ENCODE data around the gene ATG7.
A peak's percentile ranks its signal among the peaks of the same experiment; 100 is the strongest.

Gene ATG7

DNA sequence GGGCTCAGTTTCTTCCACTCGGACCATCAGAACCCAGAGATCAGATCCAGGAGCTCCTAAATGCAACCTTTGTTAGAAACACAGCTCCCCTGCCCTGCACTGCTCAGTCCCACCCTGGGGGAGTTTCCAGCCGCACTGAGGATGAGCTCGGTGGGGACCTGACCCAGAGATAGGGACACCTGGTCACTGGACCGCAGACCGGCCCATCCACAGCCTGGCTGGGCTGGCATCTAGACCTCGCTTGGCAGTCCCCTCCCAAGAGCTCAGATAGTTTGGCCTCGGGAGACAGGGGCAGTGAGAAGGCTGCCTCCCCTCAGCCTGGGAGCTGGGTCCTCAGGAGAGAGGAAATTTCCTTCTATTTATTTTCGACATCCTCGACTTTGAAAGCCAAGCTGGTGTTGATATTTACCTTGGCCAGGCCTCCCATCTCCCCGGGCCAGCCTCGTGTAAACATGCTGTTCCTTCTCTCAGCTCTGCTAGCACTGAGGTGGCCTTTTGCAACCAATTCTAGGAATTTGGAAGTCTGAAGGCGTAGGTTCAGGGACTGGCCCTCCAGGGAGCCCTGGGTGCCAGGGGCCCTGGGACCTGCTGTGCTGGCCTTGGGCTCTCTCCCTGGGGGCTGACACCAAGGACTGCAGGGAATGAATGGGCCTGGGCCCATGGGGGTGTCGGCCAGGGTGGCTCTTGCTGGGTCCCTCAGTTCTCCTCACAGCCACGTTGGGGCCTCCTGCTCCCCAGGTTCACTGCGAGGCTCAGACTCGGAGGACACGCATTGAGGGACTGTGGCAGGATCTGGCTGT is 281.4 kb downstream of the ATG7 start:
- H3K4me3 ChIP-seq (ENCODE audit: low read depth, low read length): no peak overlapping the region
- DNase-seq (ENCODE audit: low read depth): no peak
- TF ChIP-seq MAX (IDR thresholded peaks at IDR 0.05; ENCODE audit: low read depth, low read length): no peak
- TF ChIP-seq, protein P1, sequence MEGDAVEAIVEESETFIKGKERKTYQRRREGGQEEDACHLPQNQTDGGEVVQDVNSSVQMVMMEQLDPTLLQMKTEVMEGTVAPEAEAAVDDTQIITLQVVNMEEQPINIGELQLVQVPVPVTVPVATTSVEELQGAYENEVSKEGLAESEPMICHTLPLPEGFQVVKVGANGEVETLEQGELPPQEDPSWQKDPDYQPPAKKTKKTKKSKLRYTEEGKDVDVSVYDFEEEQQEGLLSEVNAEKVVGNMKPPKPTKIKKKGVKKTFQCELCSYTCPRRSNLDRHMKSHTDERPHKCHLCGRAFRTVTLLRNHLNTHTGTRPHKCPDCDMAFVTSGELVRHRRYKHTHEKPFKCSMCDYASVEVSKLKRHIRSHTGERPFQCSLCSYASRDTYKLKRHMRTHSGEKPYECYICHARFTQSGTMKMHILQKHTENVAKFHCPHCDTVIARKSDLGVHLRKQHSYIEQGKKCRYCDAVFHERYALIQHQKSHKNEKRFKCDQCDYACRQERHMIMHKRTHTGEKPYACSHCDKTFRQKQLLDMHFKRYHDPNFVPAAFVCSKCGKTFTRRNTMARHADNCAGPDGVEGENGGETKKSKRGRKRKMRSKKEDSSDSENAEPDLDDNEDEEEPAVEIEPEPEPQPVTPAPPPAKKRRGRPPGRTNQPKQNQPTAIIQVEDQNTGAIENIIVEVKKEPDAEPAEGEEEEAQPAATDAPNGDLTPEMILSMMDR (IDR thresholded peaks at IDR 0.05; ENCODE audit: low read depth, low read length): no peak
- TF ChIP-seq POLR2A (IDR thresholded peaks at IDR 0.05; ENCODE audit: extremely low read depth, insufficient read length): no peak
- TF ChIP-seq MYC (IDR thresholded peaks at IDR 0.05; ENCODE audit: low read depth, low read length): no peak

- DNase-seq (ENCODE audit: low read depth): no peak
- no peak overlapping the region for H3K4me3 ChIP-seq (ENCODE audit: low read depth, low read length)
- TF ChIP-seq, protein P1 (IDR thresholded peaks at IDR 0.05; ENCODE audit: low read depth, low read length): no peak
- no peak for TF ChIP-seq MAX (IDR thresholded peaks at IDR 0.05; ENCODE audit: low read depth, low read length)
- TF ChIP-seq MYC (IDR thresholded peaks at IDR 0.05; ENCODE audit: low read depth, low read length): no peak
- TF ChIP-seq POLR2A (IDR thresholded peaks at IDR 0.05; ENCODE audit: extremely low read depth, insufficient read length): no peak
Measured at GRCh38 chr3:11554236-11554610, 282.0 kb downstream of the ATG7 start.

- no peak for DNase-seq (ENCODE audit: low read depth)
- H3K4me3 ChIP-seq (ENCODE audit: low read depth, low read length): no peak overlapping the region
- TF ChIP-seq POLR2A (IDR thresholded peaks at IDR 0.05; ENCODE audit: extremely low read depth, insufficient read length): no peak
- TF ChIP-seq, protein P1 (IDR thresholded peaks at IDR 0.05; ENCODE audit: low read depth, low read length): no peak
- TF ChIP-seq MYC (IDR thresholded peaks at IDR 0.05; ENCODE audit: low read depth, low read length): no peak
- no peak for TF ChIP-seq MAX (IDR thresholded peaks at IDR 0.05; ENCODE audit: low read depth, low read length)
Measured at GRCh38 chr3:11554666-11555065, 282.5 kb downstream of the ATG7 start.

DNA sequence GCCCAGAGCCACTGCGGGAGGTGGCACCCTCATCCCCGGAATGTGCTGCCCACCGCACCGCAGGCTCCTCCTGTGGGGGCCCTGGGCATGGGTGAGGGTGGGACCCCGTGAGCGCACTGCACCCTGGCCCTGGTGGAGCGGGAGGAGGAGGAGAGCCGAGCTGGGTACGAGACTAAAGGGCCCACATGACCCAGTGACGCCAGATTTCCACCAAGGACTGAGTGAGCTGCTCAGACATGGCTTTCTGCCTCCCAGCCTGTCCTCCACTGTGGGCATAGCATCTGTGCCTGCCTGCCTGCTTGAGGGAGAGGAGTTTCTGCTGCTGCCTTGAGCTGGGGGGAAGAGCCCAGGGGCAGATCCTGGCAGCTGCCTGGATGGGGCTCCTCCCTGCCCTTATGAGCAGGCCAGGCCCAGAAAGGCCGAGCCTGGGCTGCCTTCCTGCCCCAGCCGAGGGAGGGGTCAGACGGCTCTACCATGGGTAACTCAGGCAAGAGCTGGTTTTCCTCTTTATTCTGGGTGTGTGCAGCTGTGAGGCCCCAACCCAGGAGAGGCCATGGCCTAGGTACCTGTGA is 283.1 kb downstream of the ATG7 start:
- no peak overlapping the region for H3K4me3 ChIP-seq (ENCODE audit: low read depth, low read length)
- TF ChIP-seq MAX (IDR thresholded peaks at IDR 0.05; ENCODE audit: low read depth, low read length) (no peak), MYC (IDR thresholded peaks at IDR 0.05; ENCODE audit: low read depth, low read length) (no peak), POLR2A (IDR thresholded peaks at IDR 0.05; ENCODE audit: extremely low read depth, insufficient read length) (no peak)
- TF ChIP-seq, protein P1 (IDR thresholded peaks at IDR 0.05; ENCODE audit: low read depth, low read length): no peak
- DNase-seq (ENCODE audit: low read depth): no peak

DNA sequence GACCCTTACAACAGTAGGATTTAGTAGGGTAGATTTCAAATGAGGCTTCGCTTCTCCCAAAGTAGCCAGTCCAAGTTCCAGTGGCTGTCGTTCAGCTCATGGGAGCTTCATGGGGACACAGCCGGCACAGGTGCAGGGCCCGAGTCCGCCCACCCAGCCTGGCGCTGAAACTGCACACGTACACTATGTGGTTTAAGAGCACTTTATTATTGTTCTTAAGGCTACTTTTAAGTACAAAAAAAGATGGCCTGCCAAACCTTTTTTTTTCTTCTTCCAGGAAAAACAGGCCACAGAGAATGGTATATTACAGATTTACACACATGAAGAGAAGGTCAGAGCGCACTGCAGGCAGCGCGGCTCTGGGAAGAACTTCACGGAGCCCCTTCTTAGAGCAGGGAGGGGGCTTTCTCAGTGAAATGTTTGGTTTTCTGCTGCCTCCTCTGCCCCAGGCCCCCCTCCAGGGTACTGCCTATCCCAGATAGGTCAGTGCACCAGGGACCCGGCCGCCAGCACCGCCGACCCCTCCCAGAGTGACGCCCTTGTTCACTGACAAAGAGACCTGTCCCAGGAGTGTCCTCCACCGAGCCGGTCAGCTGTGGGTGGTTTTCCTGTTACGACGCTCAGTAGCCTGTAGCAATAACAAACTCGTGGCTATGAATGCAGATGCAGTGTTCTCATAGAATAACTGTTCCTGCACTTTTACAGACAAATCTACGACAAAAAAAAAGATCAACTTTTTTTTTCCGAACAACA is 283.9 kb downstream of the ATG7 start:
- peak; percentile 18 for DNase-seq (ENCODE audit: low read depth)
- TF ChIP-seq POLR2A (IDR thresholded peaks at IDR 0.05; ENCODE audit: extremely low read depth, insufficient read length): no peak
- TF ChIP-seq, protein P1 (IDR thresholded peaks at IDR 0.05; ENCODE audit: low read depth, low read length): no peak
- no peak for TF ChIP-seq MYC (IDR thresholded peaks at IDR 0.05; ENCODE audit: low read depth, low read length)
- TF ChIP-seq MAX (IDR thresholded peaks at IDR 0.05; ENCODE audit: low read depth, low read length): no peak
- H3K4me3 ChIP-seq (ENCODE audit: low read depth, low read length): no peak overlapping the region

Data from NB4 (cell line).